Parathyroid adenoma (tissue), 2 donors: ENCODE measurements around the gene UBE2E1.

ENCODE experiments used
- H2AFZ ChIP-seq: fragments of 300-600 bp; sonication (generic); one replicate; pipeline ENCODE4 v1.7.0; 2017; ENCODE audit warnings: antibody characterized with exemption, mild to moderate bottlenecking
- H3K27ac ChIP-seq: fragments of 300-600 bp; sonication (generic); one replicate; pipeline ENCODE4 v1.7.0; 2017
- H3K27me3 ChIP-seq: fragments of 300-600 bp; sonication (generic); one replicate; pipeline ENCODE4 v1.7.0; 2017; ENCODE audit warnings: low read length; ENCODE audit not compliant: control insufficient read depth, insufficient read depth
- H3K36me3 ChIP-seq: fragments of 300-600 bp; sonication (generic); one replicate; pipeline ENCODE4 v1.7.0; 2017; ENCODE audit warnings: low read length; ENCODE audit not compliant: control insufficient read depth, insufficient read depth
- H3K4me1 ChIP-seq: fragments of 300-600 bp; sonication (generic); one replicate; pipeline ENCODE4 v1.7.0; 2017; ENCODE audit warnings: control low read depth
- H3K4me2 ChIP-seq: fragments of 300-600 bp; sonication (generic); one replicate; pipeline ENCODE4 v1.7.0; 2017; ENCODE audit warnings: low read length
- H3K4me3 ChIP-seq: fragments of 300-600 bp; sonication (generic); one replicate; pipeline ENCODE4 v1.7.0; 2017; ENCODE audit warnings: low read depth, low read length
- H3K79me2 ChIP-seq: fragments of 300-600 bp; sonication (generic); one replicate; pipeline ENCODE4 v1.7.0; 2017; ENCODE audit warnings: control low read depth
- H3K9ac ChIP-seq: fragments of 300-600 bp; sonication (generic); one replicate; pipeline ENCODE4 v1.7.0; 2017; ENCODE audit warnings: mild to moderate bottlenecking
- H3K9me3 ChIP-seq: fragments of 300-600 bp; sonication (generic); one replicate; pipeline ENCODE4 v1.7.0; 2017; ENCODE audit warnings: low read length; ENCODE audit not compliant: control insufficient read depth
- TF ChIP-seq, protein P1 (sequence below): fragments of 300-600 bp; sonication (generic); IDR thresholded peaks from one replicate; pipeline ENCODE4 v1.7.0; 2017; ENCODE audit warnings: antibody characterized with exemption, mild to moderate bottlenecking
- donor health status: primary hyperparathyroidism.

Gene UBE2E1

DNA sequence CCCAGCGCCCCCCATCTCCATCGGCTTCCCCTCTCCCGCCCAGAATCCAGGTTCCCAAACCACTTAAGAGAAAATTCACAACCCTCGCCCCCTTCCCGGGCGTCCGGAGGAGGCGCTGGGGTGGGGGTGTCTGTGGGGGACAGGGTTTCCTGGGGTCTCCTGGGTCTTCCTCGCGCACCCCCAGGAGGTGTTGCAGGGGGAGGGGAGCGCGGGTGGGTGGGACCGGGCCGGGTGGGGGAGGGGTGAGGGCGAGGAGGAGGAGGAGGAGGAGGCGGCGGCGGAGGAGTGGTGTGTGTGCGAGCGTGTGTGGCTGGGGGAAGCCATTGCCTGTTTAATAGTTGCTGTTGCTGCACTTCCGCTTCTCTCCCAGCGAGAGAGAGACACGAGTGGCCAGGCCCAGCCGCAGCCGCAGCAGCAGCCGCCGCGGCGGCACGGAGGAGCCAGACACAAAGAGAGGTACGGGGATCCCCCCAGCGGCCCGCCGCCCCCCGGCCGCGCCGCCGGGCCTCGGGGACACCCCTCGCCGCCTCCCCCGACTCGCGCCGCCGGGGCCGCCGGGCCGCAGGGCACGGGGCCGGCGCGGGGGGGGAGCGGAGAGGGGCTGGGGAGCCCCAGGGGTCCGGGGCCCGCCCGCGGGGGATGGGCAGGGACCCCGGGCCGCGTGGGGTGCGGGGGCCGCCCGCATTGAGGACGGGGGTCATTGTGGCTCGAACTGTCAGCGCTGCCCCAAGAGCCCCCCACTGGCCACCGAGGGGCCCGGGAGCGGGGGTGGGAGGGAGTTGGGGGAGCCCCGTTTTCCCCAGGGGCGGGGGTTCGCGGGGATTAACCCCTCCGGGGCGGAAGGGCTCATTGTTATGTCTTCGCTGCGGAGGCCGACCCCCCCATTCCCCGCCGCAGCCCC lies at the start of gene UBE2E1:
Gene UBE2E1 (plus strand): TSS at position 323 of the 901 bp plus-strand sequence. CDS start 1,315 bp downstream, outside the sequence.
- Histone ChIP-seq H3K9me3 (no peaks in the 10 kb centered on the region), H3K9ac (peak within 1 kb of the TSS; percentile 14), H3K4me2 (peak within 1 kb of the TSS; percentile 89), H3K36me3 (no peaks in the 10 kb centered on the region), H3K4me1 (no peaks in the 10 kb centered on the region), H3K4me3 (peak within 1 kb of the TSS; percentile 77), H3K79me2 (no peaks in the 10 kb centered on the region), H3K27me3 (no peaks in the 10 kb centered on the region), H2AFZ (peak within 1 kb of the TSS; percentile 94), H3K27ac (peak within 1 kb of the TSS; percentile 50)
- TF ChIP-seq, protein P1, sequence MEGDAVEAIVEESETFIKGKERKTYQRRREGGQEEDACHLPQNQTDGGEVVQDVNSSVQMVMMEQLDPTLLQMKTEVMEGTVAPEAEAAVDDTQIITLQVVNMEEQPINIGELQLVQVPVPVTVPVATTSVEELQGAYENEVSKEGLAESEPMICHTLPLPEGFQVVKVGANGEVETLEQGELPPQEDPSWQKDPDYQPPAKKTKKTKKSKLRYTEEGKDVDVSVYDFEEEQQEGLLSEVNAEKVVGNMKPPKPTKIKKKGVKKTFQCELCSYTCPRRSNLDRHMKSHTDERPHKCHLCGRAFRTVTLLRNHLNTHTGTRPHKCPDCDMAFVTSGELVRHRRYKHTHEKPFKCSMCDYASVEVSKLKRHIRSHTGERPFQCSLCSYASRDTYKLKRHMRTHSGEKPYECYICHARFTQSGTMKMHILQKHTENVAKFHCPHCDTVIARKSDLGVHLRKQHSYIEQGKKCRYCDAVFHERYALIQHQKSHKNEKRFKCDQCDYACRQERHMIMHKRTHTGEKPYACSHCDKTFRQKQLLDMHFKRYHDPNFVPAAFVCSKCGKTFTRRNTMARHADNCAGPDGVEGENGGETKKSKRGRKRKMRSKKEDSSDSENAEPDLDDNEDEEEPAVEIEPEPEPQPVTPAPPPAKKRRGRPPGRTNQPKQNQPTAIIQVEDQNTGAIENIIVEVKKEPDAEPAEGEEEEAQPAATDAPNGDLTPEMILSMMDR: no peak

DNA sequence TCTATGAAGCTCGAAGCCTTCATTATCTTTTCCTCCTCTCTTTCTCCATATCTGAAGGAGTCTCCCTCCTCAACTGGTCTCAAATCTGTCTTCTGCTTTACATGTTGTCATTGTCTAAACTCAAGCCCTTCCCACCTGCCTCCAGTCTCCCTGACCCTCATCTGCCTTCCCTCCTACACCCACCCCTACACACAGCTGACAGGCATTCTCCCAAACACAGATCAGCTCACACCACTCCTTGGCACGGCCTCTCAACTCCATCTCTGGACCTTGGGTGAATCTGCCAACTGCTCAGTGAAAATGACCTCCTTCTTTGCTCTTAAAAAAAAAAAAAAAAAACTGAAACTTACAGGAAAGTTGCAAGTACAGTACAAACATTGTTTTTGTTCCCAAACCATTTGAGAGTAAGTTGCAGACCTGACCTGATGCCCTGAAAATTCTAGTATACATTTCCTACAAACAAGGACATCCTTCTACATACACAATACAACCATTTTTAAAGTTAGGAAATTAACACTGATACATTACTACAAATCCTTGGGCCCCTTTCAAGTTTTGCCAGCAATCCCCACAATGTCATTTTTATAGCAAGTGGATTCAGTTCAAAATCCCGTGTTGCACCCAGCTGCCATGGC lies 49.4 kb upstream of the UBE2E1 start:
- Histone ChIP-seq H3K4me2 (no peak overlapping the region), H3K4me1 (no peaks in the 10 kb centered on the region), H3K27me3 (no peaks in the 10 kb centered on the region), H3K36me3 (no peaks in the 10 kb centered on the region), H3K9me3 (no peaks in the 10 kb centered on the region), H2AFZ (no peak overlapping the region), H3K27ac (no peak overlapping the region), H3K79me2 (no peaks in the 10 kb centered on the region), H3K4me3 (no peak overlapping the region), H3K9ac (no peak overlapping the region)
- TF ChIP-seq, protein P1: no peak

DNA sequence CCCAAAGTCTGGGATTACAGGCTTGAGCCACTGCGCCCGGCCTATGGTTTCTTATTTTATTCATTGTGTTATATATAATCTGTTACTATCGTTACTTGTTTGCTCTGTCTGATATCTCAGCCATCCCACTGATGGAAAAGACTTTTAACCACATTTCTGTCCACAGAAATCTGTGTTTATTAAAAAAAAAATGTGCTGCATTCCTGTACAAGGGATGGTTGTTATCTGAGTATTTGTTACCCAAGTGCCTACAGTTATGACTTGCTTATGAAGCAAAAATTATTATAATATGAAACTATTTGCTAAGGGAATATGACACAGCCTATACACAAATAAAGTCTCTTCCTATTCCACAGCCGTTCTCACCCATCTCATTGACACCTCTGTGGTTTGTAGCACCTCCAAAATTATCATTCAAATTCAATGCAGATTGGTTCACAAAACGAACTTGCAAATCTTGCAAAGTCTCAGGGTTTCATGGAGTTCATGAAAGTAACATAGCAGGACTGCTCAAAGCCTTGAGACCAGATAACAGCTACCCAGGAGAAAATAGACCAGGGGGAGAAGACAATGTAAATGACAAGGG lies 47.4 kb upstream of the UBE2E1 start:
- TF ChIP-seq, protein P1: no peak
- Histone ChIP-seq H3K4me2 (no peak overlapping the region), H3K27me3 (no peaks in the 10 kb centered on the region), H3K27ac (no peak overlapping the region), H3K79me2 (no peaks in the 10 kb centered on the region), H3K4me3 (no peak overlapping the region), H2AFZ (no peak overlapping the region), H3K9ac (no peak overlapping the region), H3K36me3 (no peaks in the 10 kb centered on the region), H3K4me1 (no peaks in the 10 kb centered on the region), H3K9me3 (no peaks in the 10 kb centered on the region)

DNA sequence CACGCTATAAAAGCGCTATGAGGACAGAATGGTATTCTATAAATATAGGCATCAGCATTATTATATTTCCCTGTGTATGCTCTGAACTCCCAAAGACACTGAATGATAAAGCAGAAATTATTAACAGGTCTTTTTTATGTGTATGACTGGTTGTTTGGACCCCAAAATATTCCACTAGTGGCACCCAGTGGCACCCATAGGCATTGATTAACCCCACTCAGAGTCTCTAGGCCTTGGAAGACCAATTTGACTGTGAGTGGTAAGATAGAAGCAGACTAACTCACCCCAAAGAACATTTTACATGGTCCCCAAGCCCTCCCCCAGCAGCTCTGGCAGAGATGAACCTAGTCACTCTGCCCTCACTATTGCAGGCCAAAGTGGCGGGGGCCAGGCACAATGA lies 45.4 kb upstream of the UBE2E1 start:
- Histone ChIP-seq H3K9ac (no peak overlapping the region), H3K4me2 (no peak overlapping the region), H3K4me1 (no peaks in the 10 kb centered on the region), H2AFZ (no peak overlapping the region), H3K79me2 (no peaks in the 10 kb centered on the region), H3K36me3 (no peaks in the 10 kb centered on the region), H3K9me3 (no peaks in the 10 kb centered on the region), H3K27ac (no peak overlapping the region), H3K4me3 (no peak overlapping the region), H3K27me3 (no peaks in the 10 kb centered on the region)
- TF ChIP-seq, protein P1: no peak
